Naive B cell (primary cell): ENCODE data around the gene KIF13A. TPM values are rescaled to one million over a fixed set of nuclear protein-coding genes. Genes with fewer than 3 reads are reported as not detected.

Experiments
- ATAC-seq, 2 donors: fragments of 150-1000 bp; cut with Tn5 transposase; 2 replicates each; pipeline ENCODE4 v1.10.0; 2021; ENCODE audit warnings: low read depth in 2 of 2, mild to moderate bottlenecking in 2 of 2, moderate library complexity in 2 of 2
- DNase-seq: peaks from one replicate; pipeline ENCODE4 v3.0.0; 2022
- H3K27ac Mint-ChIP-seq, 6 donors: one replicate each; pipeline ENCODE4 v1.8.0; 2020 to 2022; ENCODE audit warnings: mild to moderate bottlenecking in 6 of 6, mixed read lengths in 6 of 6, moderate library complexity in 5 of 6, inconsistent platforms in 2 of 6
- H3K27me3 Mint-ChIP-seq, 3 donors: one replicate each; pipeline ENCODE4 v1.8.0; 2021 to 2022; ENCODE audit warnings: mixed read lengths in 3 of 3, mild to moderate bottlenecking in 1 of 3
- H3K36me3 Mint-ChIP-seq, 2 donors: one replicate each; pipeline ENCODE4 v1.8.0; 2020 to 2022; ENCODE audit warnings: mixed read lengths in 2 of 2, inconsistent platforms in 1 of 2, mild to moderate bottlenecking in 1 of 2
- H3K4me1 Mint-ChIP-seq, 3 donors: one replicate each; pipeline ENCODE4 v1.8.0; 2020 to 2022; ENCODE audit warnings: mixed read lengths in 3 of 3, inconsistent platforms in 1 of 3, mild to moderate bottlenecking in 1 of 3, moderate library complexity in 1 of 3
- H3K4me3 Mint-ChIP-seq, 8 donors: one replicate each; pipeline ENCODE4 v1.8.0; 2020 to 2022; ENCODE audit warnings: mild to moderate bottlenecking in 8 of 8, mixed read lengths in 8 of 8, moderate library complexity in 8 of 8, inconsistent platforms in 2 of 8
- H3K9me3 Mint-ChIP-seq, 7 donors: one replicate each; pipeline ENCODE4 v1.8.0; 2020 to 2022; ENCODE audit warnings: mixed read lengths in 7 of 7, mild to moderate bottlenecking in 5 of 7, inconsistent platforms in 2 of 7, moderate library complexity in 1 of 7
- polyA plus RNA-seq, 6 donors: library from polyadenylated mRNA; unstranded; fragments of 300-500 nt; fragmentation: Illumina TruSeq; gene quantifications; one replicate each; pipeline ENCODE4 v1.2.3, GENCODE V29; 2021; ENCODE audit warnings: low read depth in 6 of 6

Gene KIF13A
- polyA plus RNA-seq, 6 donors from 2014 or later, result 0.21 to 4.3 (median 0.91) TPM; not detected in 1

- Mint-ChIP-seq H3K27me3 (no peaks in the 10 kb centered on the region), H3K36me3 (peaks cover 0 to 2% of the 10 kb centered on the region in 2 donors), H3K9me3 (no peaks in the 10 kb centered on the region), H3K4me1 (no peaks in the 10 kb centered on the region), H3K27ac (no peak overlapping the region), H3K4me3 (no peak overlapping the region)
- ATAC-seq, result no peak
- DNase-seq, result no peak
Observed at GRCh38 chr6:17842934-17843821, 144.3 kb downstream of the KIF13A start.

GRCh38 chr6:17842014-17842776, 145.2 kb downstream of the KIF13A start:
- peak overlapping the region in 1 of 6 donors; percentile 39 for H3K27ac Mint-ChIP-seq
- ATAC-seq (no peak), DNase-seq (no peak)
- H3K36me3 Mint-ChIP-seq, result peaks cover 0 to 1% of the 10 kb centered on the region in 2 donors
- H3K27me3 Mint-ChIP-seq, result no peaks in the 10 kb centered on the region
- H3K4me1 Mint-ChIP-seq, result no peaks in the 10 kb centered on the region
- H3K4me3 Mint-ChIP-seq, result no peak overlapping the region
- H3K9me3 Mint-ChIP-seq, result no peaks in the 10 kb centered on the region

DNA sequence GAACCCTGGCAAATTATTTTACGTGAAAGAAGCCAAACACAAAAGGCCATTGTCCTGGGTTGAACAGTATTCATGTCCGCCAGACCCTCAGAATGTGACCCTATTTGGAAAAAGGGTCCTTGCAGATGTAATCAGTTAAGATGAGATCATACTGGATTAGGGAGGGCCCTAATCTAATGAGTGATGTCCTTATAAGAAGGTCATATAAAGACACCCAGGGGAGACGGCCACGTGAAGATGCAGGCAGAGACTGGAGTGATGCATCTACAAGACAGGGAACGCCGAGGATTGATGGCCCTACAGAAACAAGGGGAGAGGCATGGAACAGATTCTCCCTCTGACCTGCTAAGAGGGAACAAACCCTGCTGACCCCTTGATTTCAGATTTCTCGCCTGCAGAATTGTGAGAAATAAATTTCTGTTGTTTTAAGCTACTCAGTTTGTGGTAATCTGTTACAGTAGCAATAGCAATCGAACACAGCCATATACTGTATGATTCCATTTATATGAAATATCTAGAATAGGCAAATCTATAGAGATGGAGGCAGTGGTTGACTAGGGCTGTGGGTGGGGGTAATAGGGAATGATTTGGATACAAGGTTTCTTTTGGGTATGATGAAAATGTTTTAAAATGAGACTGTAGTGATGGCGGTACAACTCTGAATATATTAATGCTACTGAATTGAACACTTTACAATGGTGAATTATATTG, 147.8 kb downstream of the KIF13A start:
- Mint-ChIP-seq H3K4me3 (no peak overlapping the region), H3K9me3 (no peaks in the 10 kb centered on the region), H3K27me3 (no peaks in the 10 kb centered on the region), H3K4me1 (no peaks in the 10 kb centered on the region), H3K36me3 (peaks cover 0 to 6% of the 10 kb centered on the region in 2 donors), H3K27ac (no peak overlapping the region)
- ATAC-seq (no peak), DNase-seq (no peak)

DNA sequence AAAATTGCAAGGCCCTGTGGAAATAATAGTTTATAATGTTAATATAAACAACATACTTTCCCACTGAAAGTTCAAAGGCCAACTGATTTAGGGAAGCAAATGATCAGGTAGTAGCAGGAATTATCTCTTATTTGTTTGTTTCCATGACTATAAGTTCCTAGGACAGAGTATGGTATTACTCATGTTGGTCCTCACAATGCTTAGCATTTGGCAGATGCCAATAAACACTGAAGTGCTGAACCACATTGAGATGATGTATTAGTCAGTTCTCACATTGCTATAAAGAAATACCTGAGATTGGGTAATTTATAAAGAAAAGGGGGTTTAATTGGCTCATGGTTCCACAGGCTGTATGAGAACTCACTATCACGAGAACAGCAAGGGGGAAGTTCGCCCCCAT, 151.1 kb downstream of the KIF13A start:
- Mint-ChIP-seq H3K4me3 (no peak overlapping the region), H3K4me1 (no peaks in the 10 kb centered on the region), H3K9me3 (no peaks in the 10 kb centered on the region), H3K27ac (no peak overlapping the region), H3K36me3 (peaks cover 0 to 13% of the 10 kb centered on the region in 2 donors), H3K27me3 (no peaks in the 10 kb centered on the region)
- no peak for DNase-seq
- ATAC-seq, result no peak

GRCh38 chr6:17835784-17836183, 151.7 kb downstream of the KIF13A start:
- DNase-seq (no peak), ATAC-seq (no peak)
- H3K27me3 Mint-ChIP-seq, result no peaks in the 10 kb centered on the region
- no peaks in the 10 kb centered on the region for H3K9me3 Mint-ChIP-seq
- no peak overlapping the region for H3K4me3 Mint-ChIP-seq
- no peaks in the 10 kb centered on the region for H3K4me1 Mint-ChIP-seq
- no peak overlapping the region for H3K27ac Mint-ChIP-seq
- peaks cover 0 to 14% of the 10 kb centered on the region in 2 donors for H3K36me3 Mint-ChIP-seq

- H3K36me3 Mint-ChIP-seq, result peaks cover 6 to 8% of the 10 kb centered on the region in 2 donors
- H3K9me3 Mint-ChIP-seq, result no peaks in the 10 kb centered on the region
Observed at GRCh38 chr6:17831135-17831534, 156.3 kb downstream of the KIF13A start.

DNA sequence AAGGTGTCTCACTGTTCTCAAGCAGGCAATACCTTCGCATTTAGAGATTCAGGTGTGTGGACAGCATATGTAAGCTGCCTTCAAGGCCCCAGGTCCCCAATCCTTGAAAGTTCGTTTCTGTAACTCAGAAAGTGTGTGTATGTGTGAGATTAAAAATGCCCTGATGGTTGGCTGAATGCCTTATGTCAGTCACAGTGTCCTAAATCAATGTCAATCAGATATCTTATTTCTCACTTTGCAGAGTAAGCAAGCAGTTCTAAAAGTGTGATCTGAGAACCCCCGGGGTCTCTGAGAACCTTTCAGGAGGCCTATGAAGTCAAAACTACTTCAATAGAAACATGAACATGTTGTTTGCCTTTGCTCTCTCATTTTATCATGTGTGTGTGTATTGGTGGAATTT, 157.5 kb downstream of the KIF13A start:
- no peaks in the 10 kb centered on the region for H3K9me3 Mint-ChIP-seq
- no peak overlapping the region for H3K4me3 Mint-ChIP-seq
- DNase-seq, result no peak
- H3K4me1 Mint-ChIP-seq, result no peaks in the 10 kb centered on the region
- H3K36me3 Mint-ChIP-seq, result peaks cover 8% of the 10 kb centered on the region in 2 donors
- ATAC-seq, result no peak
- no peak overlapping the region for H3K27ac Mint-ChIP-seq
- H3K27me3 Mint-ChIP-seq, result no peaks in the 10 kb centered on the region

More at GRCh38 chr6:17831135-17831534, 156.3 kb downstream of the KIF13A start:
- Mint-ChIP-seq H3K27ac (no peak overlapping the region), H3K4me1 (no peaks in the 10 kb centered on the region), H3K4me3 (no peak overlapping the region), H3K27me3 (no peaks in the 10 kb centered on the region)
- no peak for ATAC-seq
- no peak for DNase-seq

- ATAC-seq, result no peak
Observed at GRCh38 chr6:17828149-17828548, 159.3 kb downstream of the KIF13A start.

DNA sequence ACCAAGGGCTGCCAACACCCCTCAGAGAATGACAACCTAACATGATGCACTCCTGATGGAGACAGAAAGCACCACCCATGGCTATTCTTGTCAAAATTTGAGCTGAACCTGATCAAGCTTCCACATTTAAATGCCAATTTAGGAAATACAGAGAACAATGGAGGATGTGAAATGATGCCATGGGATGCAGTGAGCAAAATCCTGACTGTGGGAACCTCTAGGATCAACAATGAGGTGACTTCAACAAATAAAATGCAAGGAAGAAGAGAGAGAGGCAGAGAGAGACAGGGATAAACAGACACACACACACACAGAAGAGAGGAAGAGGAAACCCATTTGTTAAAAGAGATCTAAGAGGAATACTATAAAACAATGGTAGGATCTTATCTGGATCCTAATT, 161.1 kb downstream of the KIF13A start:
- no peak for DNase-seq
- no peak overlapping the region for H3K27ac Mint-ChIP-seq
- ATAC-seq, result no peak
- H3K4me3 Mint-ChIP-seq, result no peak overlapping the region
- no peaks in the 10 kb centered on the region for H3K9me3 Mint-ChIP-seq
- H3K27me3 Mint-ChIP-seq, result no peaks in the 10 kb centered on the region
- no peaks in the 10 kb centered on the region for H3K4me1 Mint-ChIP-seq
- peaks cover 2 to 8% of the 10 kb centered on the region in 2 donors for H3K36me3 Mint-ChIP-seq

More at GRCh38 chr6:17828149-17828548, 159.3 kb downstream of the KIF13A start:
- no peaks in the 10 kb centered on the region for H3K27me3 Mint-ChIP-seq
- no peak overlapping the region for H3K4me3 Mint-ChIP-seq
- H3K27ac Mint-ChIP-seq, result no peak overlapping the region
- no peaks in the 10 kb centered on the region for H3K9me3 Mint-ChIP-seq
- H3K4me1 Mint-ChIP-seq, result no peaks in the 10 kb centered on the region
- DNase-seq, result no peak
- H3K36me3 Mint-ChIP-seq, result peaks cover 8% of the 10 kb centered on the region in 2 donors

- Mint-ChIP-seq H3K36me3 (no peaks in the 10 kb centered on the region), H3K27ac (no peak overlapping the region), H3K4me3 (no peak overlapping the region), H3K4me1 (no peaks in the 10 kb centered on the region), H3K27me3 (no peaks in the 10 kb centered on the region), H3K9me3 (no peaks in the 10 kb centered on the region)
- no peak for DNase-seq
- no peak for ATAC-seq
Observed at GRCh38 chr6:17820055-17820454, 167.4 kb downstream of the KIF13A start.

DNA sequence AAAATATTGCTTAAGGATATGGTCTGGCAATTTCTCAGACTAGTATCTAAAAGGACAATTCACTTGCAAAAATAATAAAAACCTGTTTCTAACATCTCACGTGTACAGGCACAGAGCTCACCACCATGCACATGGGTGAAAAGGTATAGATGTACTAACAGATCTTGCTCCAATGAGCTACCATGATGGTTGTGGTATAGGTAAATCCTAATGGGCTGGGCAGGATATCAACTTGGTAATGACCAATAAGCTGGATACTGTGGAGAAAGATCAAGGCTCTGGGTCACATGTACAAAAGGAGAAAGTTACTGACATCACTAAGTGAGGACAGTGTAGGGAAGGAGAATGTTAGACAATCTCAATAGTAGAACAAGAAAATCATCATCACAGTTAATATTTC, 169.7 kb downstream of the KIF13A start:
- H3K4me3 Mint-ChIP-seq, result no peak overlapping the region
- no peaks in the 10 kb centered on the region for H3K9me3 Mint-ChIP-seq
- peak overlapping the region in 1 of 6 donors; percentile 11 for H3K27ac Mint-ChIP-seq
- ATAC-seq, result no peak
- H3K36me3 Mint-ChIP-seq, result no peaks in the 10 kb centered on the region
- no peaks in the 10 kb centered on the region for H3K4me1 Mint-ChIP-seq
- DNase-seq, result no peak
- no peaks in the 10 kb centered on the region for H3K27me3 Mint-ChIP-seq

GRCh38 chr6:17816921-17817611, 170.4 kb downstream of the KIF13A start:
- no peaks in the 10 kb centered on the region for H3K36me3 Mint-ChIP-seq
- no peaks in the 10 kb centered on the region for H3K4me1 Mint-ChIP-seq
- no peak for ATAC-seq
- peaks cover 0 to 2% (median 0%) of the 10 kb centered on the region in 7 donors for H3K9me3 Mint-ChIP-seq
- no peak for DNase-seq
- no peak overlapping the region for H3K27ac Mint-ChIP-seq
- H3K4me3 Mint-ChIP-seq, result no peak overlapping the region
- H3K27me3 Mint-ChIP-seq, result no peaks in the 10 kb centered on the region

GRCh38 chr6:17813542-17813941, 173.9 kb downstream of the KIF13A start:
- Mint-ChIP-seq H3K9me3 (peaks cover 0 to 2% (median 0%) of the 10 kb centered on the region in 7 donors), H3K4me3 (no peak overlapping the region), H3K27ac (no peak overlapping the region), H3K4me1 (no peaks in the 10 kb centered on the region), H3K27me3 (no peaks in the 10 kb centered on the region), H3K36me3 (no peaks in the 10 kb centered on the region)
- DNase-seq (no peak), ATAC-seq (no peak)
